ENCODE data around the gene SCMH1. TPM values are rescaled to one million over a fixed set of nuclear protein-coding genes. Genes with fewer than 3 reads are reported as not detected.

SCMH1 gene
- total and polyA plus RNA-seq, 9 donors, result 32.8 to 80.2 (median 49.8) TPM

DNA sequence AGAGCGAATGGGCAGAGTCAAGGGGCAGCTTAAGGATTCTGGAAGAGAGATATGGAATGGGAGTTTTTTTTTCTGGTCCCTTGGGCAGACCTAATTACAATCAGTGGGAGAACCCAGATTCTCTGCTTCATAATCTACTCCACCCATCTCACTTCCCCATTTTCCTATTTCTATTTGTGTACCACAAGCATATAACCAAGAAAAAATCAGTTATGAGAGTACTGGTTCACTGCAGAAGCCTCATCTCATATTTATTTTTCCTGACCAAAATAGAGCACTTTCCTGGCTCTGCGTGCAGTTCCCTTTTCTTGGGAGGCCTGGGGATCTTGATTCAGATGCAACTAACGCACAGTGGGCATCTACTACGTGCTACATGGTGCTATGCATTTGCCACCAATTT is 138.3 kb downstream of the SCMH1 start:
- no peak for DNase-seq
- TF ChIP-seq POLR2A (IDR thresholded peaks at IDR 0.05) (no peak), EP300 (IDR thresholded peaks at IDR 0.05) (no peak)
- TF ChIP-seq, protein P1, sequence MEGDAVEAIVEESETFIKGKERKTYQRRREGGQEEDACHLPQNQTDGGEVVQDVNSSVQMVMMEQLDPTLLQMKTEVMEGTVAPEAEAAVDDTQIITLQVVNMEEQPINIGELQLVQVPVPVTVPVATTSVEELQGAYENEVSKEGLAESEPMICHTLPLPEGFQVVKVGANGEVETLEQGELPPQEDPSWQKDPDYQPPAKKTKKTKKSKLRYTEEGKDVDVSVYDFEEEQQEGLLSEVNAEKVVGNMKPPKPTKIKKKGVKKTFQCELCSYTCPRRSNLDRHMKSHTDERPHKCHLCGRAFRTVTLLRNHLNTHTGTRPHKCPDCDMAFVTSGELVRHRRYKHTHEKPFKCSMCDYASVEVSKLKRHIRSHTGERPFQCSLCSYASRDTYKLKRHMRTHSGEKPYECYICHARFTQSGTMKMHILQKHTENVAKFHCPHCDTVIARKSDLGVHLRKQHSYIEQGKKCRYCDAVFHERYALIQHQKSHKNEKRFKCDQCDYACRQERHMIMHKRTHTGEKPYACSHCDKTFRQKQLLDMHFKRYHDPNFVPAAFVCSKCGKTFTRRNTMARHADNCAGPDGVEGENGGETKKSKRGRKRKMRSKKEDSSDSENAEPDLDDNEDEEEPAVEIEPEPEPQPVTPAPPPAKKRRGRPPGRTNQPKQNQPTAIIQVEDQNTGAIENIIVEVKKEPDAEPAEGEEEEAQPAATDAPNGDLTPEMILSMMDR (IDR thresholded peaks at IDR 0.05), result no peak
- no peaks in the 10 kb centered on the region for H3K27me3 ChIP-seq
- intact Hi-C loops (cut with DNase I), result loop anchor here in 1 of 4 donors (5.0 to 10.0 kb wide), 2 partner anchors 139 to 1419 kb away; partner anchors contain the start of gene SCMH1
- no peak overlapping the region for H3K27ac ChIP-seq
- no peaks in the 10 kb centered on the region for H3K9me3 ChIP-seq
- H3K36me3 ChIP-seq, result no peaks in the 10 kb centered on the region
- WGBS, 3 donors, result 86 to 89% (median 87%) methylated on average over 4 of the region's 4 CpGs
- H3K4me3 ChIP-seq, result no peak overlapping the region
- H3K4me1 ChIP-seq (ENCODE audit: insufficient read depth), result peaks cover 9% of the 10 kb centered on the region

GRCh38 chr1:41102653-41103052 is 139.5 kb downstream of the SCMH1 start:
- Histone ChIP-seq H3K27me3 (no peaks in the 10 kb centered on the region), H3K4me3 (no peak overlapping the region), H3K36me3 (no peaks in the 10 kb centered on the region), H3K27ac (no peak overlapping the region), H3K9me3 (no peaks in the 10 kb centered on the region), H3K4me1 (ENCODE audit: insufficient read depth) (peaks cover 6% of the 10 kb centered on the region)
- intact Hi-C loops (cut with DNase I), result loop anchor here in 1 of 4 donors (5.0 to 10.0 kb wide), 2 partner anchors 140 to 1418 kb away; partner anchors contain the start of gene SCMH1
- DNase-seq, result no peak
- TF ChIP-seq POLR2A (IDR thresholded peaks at IDR 0.05) (no peak), EP300 (IDR thresholded peaks at IDR 0.05) (no peak)
- TF ChIP-seq, protein P1 (IDR thresholded peaks at IDR 0.05), result no peak
- 31 to 33% (median 32%) methylated on average over 1 of the region's 1 CpG for WGBS, 3 donors

- peaks cover 6% of the 10 kb centered on the region for H3K4me1 ChIP-seq (ENCODE audit: insufficient read depth)
- intact Hi-C loops (cut with DNase I), result loop anchor here in 1 of 4 donors (5.0 to 10.0 kb wide), 2 partner anchors 140 to 1417 kb away; partner anchors contain the start of gene SCMH1
- no peaks in the 10 kb centered on the region for H3K27me3 ChIP-seq
- TF ChIP-seq EP300 (IDR thresholded peaks at IDR 0.05) (no peak), POLR2A (IDR thresholded peaks at IDR 0.05) (no peak)
- TF ChIP-seq, protein P1 (IDR thresholded peaks at IDR 0.05), result no peak
- no peak overlapping the region for H3K4me3 ChIP-seq
- H3K27ac ChIP-seq, result no peak overlapping the region
- WGBS, 3 donors, result 6 to 7% (median 6%) methylated on average over 2 of the region's 2 CpGs
- H3K9me3 ChIP-seq, result no peaks in the 10 kb centered on the region
- peak; percentile 91 to 96 (median 95) for DNase-seq
- H3K36me3 ChIP-seq, result no peaks in the 10 kb centered on the region
Observed at GRCh38 chr1:41101950-41102607, 140.0 kb downstream of the SCMH1 start.

DNA sequence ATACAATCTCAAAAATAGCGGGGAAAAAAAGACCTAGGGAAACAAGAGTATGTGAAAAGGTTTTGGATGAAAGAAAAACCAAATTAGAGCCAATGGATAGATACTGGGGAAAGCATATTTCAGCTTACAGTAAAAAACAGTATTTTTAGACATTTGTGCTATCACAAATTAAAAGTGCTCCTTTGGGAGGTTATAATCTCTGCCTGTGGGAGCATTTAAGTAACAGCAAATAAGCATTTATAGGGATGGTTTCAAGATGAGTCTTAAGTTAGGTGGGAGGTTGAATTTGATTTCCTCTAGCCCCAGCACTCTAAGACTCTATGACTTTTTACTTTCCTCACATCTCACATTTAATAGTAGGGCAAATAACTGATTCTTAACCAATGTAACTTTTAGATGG is 141.0 kb downstream of the SCMH1 start:
- Histone ChIP-seq H3K4me1 (ENCODE audit: insufficient read depth) (peaks cover 6% of the 10 kb centered on the region), H3K9me3 (no peaks in the 10 kb centered on the region), H3K27me3 (no peaks in the 10 kb centered on the region), H3K27ac (no peak overlapping the region), H3K4me3 (no peak overlapping the region), H3K36me3 (no peaks in the 10 kb centered on the region)
- DNase-seq, result no peak
- 77 to 93% (median 89%) methylated on average over 1 of the region's 1 CpG for WGBS, 3 donors
- intact Hi-C loops (cut with DNase I), result loop anchor here in 1 of 4 donors (5.0 to 10.0 kb wide), 2 partner anchors 141 to 1416 kb away; partner anchors contain the start of gene SCMH1
- no peak for TF ChIP-seq EP300 (IDR thresholded peaks at IDR 0.05)
- no peak for TF ChIP-seq POLR2A (IDR thresholded peaks at IDR 0.05)
- TF ChIP-seq, protein P1 (IDR thresholded peaks at IDR 0.05), result no peak
